HG03095 (cell line): ENCODE measurements around the gene CLDND1.
A peak's percentile ranks its signal among the peaks of the same experiment; 100 is the strongest.
"Not testable (repeated sequence)": the region's sequence is repeated elsewhere in the genome, so short reads cannot be mapped to it uniquely, and the experiment has no call there.

Experiments used
- ATAC-seq: cut with Tn5 transposase; IDR thresholded peaks from one replicate; pipeline ENCODE4 v1.9.1; 2021; ENCODE audit warnings: moderate library complexity; ENCODE audit not compliant: unreplicated experiment

Gene CLDND1

DNA sequence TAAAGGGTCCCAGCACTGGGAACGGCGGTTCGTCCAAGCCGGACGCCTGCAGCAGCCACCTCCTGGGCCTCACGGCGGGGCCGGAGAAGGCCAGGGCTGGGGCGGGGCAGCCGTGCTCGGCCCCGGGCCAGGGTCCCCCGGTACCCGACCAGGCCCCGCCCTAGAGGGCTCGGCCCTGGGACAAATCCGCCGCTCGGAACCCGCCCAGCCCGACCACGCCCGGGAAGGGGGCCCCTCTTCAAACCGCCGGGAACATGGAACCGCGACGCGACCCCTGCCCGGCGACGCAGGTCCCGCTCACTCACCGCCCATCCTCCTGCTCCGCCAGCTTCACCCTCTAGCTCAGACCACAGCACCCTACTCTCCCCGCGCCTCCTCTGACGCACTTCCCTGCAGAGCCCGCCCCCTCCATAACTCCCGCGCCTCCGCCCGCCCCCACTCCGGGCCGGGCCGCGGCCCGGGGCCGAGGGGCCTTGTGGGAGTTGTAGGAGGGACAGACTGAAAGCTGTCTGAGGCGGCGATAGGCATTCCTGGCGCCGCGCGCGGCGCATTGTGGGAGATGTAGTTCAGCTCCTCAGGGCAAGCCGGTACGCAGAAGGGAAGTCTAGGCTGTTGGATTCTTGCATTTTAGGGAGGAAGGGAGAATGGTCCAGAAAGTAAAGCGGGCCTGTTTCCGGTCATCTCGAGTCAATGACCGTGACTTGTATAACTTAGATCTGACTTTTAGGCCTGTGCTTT lies at the start of gene CLDND1:
CLDND1 (minus strand) TSS at position 359 of the 738 bp plus-strand sequence. CDS start 1,478 bp downstream, outside the sequence.
- ATAC-seq, result peak; percentile 86

- ATAC-seq, result no peak
Measured at GRCh38 chr3:98568402-98568801, 45.7 kb upstream of the CLDND1 start.

GRCh38 chr3:98567666-98568270 lies 45.1 kb upstream of the CLDND1 start:
- ATAC-seq, result peak; percentile 27

DNA sequence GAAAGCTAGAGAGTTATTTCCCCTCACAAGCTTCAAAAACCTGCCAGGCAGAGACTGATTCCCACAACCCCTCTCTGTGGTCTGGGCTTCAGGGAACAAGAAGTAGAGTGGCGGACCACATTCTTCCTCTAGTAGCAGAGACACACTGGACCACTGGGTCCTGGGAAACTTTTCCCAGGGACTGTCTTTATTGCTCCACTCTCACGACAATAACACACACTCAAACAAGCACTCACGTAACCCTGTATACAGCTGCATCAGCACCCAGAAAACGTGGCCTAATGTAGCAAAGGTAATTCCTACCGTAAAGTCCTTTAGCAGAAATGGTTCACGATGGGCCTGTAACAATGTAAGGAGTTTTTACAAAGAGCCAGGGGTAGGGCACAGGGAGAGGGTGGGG lies 43.1 kb upstream of the CLDND1 start:
- no peak for ATAC-seq

GRCh38 chr3:98565237-98565643 lies 42.5 kb upstream of the CLDND1 start:
- ATAC-seq, result no peak

DNA sequence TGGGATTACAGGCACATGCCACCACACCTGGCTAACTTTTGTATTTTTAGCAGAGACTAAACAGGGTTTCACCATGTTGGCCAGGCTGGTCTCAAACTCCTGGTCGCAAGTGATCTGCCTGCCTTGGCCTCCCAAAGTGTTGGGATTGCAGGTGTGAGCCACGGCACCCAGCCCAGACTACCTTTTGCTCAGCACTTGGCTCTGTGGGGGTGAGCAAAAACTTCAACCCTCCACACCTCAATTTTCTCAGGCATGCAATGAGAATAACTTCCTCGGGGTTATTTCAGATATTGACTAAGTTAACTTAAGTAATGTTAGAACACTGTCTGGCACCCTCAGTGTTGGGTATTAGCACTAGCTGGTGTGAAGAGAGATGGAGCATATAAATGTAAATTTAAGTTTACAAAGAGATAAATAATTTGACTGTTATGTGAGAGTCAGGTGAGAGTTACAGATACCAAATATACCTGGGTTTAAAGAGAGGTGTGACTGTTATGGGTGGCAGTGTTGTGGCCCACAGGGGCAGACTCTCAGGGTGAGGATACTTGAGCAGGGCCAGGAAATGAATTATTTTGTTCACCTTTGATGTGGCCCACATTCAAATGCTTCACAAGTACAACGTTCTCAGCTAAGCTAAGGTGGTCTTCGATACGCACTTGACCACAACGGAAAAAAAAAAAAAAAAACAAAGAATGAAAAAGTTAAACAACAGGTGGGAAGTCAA lies 41.7 kb upstream of the CLDND1 start:
- no peak for ATAC-seq

GRCh38 chr3:98563661-98564281 lies 41.1 kb upstream of the CLDND1 start:
- ATAC-seq, result peak; percentile 50

GRCh38 chr3:98561727-98562521 lies 39.2 kb upstream of the CLDND1 start:
- peak; percentile 18 for ATAC-seq

DNA sequence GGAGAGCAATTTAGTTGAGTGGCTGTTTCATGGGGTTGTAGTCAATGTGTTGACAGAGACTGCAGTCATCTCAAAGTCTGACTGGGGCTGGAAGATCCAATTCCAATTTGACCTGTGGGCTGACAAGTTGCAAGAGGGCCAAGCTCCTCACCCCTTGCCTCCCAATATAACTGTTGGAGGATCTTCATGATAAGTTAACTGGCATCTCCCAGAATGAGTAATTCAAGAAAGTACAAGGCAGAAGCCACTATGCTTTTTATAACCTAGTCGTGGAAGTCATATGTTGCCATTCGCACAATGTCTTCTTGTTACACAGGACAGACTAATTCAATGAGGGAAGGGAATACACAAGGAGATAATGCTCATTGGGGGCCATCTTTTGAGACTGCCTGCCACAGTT lies 38.2 kb upstream of the CLDND1 start:
- ATAC-seq, result no peak

GRCh38 chr3:98559769-98560168 lies 37.1 kb upstream of the CLDND1 start:
- ATAC-seq, result not testable (repeated sequence)

- no peak for ATAC-seq
Measured at GRCh38 chr3:98558100-98558827, 35.6 kb upstream of the CLDND1 start.

DNA sequence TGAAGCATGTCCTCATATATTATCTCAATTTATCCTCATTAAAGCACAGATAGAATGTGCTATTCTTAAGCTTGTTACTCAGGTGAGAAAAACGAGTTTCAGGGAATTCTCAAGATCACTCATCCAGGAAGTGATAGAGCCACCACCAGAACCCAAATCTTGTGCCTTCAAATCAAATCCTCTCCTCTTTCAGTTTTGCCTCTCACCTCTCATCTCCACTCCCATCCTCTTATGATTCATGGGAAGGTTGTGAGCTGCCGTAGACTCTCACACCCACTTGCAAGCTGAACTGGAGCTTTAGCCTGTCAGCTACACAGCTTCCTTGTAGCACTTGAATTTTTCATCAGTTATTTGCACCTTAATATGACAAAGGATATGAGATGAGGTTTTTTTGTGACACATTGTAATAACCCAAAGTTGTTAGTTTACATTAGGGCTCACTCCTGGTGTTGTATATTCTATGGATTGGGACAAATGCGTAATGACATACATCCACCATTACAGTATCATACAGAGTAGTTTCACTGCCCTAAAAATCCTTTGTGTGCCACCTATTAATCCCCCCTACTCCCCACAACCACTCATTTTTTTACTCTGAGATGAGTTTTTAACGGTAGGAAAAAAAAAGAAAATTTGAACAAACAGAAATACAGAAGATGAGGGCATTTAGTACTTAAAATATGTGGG lies 34.8 kb upstream of the CLDND1 start:
- ATAC-seq, result no peak

GRCh38 chr3:98556164-98557130 lies 33.7 kb upstream of the CLDND1 start:
- ATAC-seq, result peak; percentile 71

DNA sequence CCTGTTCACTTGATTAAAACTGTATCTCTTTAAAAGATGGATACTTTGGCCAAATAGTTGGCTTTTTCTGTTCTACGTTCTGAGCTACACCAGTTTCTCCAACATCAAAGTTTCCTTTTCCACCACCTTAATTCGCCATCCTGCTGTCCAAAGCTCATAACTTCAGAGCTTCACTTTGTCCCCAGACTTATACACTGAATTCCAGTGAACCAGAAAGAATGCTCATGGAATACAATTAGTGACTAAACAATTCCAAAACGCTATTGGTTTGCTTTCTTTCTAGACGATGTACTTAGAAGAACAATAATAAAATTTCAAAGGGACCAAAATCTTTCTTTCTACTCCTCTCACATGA lies 32.3 kb upstream of the CLDND1 start:
- ATAC-seq, result no peak

DNA sequence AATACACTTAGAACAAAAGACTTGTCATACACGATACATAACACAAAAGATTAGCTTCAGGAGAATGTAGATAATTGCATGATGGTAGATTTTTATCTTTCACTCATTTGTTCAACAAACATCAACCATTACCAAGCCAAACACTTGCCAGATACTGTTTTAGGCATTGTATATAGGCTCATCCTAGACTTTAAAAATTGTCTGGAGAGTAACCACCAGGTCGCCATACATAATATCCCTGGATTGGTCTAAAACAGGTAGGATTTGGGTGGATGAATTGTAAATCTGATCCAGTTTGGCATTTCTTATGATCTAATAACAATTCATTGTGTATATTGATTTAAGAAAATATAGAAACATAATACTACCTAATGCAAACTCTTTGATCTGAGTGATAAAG lies 31.9 kb upstream of the CLDND1 start:
- ATAC-seq, result no peak

- ATAC-seq, result no peak
Measured at GRCh38 chr3:98553753-98554152, 31.1 kb upstream of the CLDND1 start.

GRCh38 chr3:98553021-98553563 lies 30.4 kb upstream of the CLDND1 start:
- ATAC-seq, result no peak
